PC-9 (cell line): Measurements from ENCODE around the gene PHLPP1.

Experiments used
- EZH2 ChIP-seq: fragments of 200-600 bp; sonication (generic); IDR thresholded peaks from 2 replicates; pipeline ENCODE4 v1.8.0; 2017; ENCODE audit warnings: antibody characterized with exemption, low read depth
- TF ChIP-seq, protein P1 (sequence below): fragments of 200-600 bp; sonication (generic); conservative IDR thresholded peaks from 2 replicates; pipeline ENCODE4 v1.6.1; 2017; ENCODE audit warnings: mixed run types, antibody characterized with exemption, mild to moderate bottlenecking, moderate library complexity

DNA sequence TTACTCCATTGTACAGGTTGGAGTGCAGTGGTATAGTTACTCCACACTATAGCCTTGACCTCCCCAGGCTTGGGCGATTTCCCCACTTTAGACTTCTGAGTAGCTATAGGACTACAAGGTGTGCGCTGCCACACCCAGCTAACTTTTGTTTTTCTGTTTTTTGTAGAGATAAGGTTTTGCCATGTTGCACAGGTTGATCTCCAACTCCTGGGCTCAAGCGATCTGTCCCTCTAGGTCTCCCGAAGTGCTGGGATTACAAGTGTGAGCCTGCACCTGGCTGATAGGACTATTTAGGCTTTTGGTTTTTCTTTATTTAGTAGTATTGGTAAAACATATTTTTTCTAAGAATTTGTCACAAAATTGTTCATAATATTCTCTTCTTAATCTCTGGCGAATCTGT is 121.7 kb downstream of the PHLPP1 start:
- TF ChIP-seq, protein P1, sequence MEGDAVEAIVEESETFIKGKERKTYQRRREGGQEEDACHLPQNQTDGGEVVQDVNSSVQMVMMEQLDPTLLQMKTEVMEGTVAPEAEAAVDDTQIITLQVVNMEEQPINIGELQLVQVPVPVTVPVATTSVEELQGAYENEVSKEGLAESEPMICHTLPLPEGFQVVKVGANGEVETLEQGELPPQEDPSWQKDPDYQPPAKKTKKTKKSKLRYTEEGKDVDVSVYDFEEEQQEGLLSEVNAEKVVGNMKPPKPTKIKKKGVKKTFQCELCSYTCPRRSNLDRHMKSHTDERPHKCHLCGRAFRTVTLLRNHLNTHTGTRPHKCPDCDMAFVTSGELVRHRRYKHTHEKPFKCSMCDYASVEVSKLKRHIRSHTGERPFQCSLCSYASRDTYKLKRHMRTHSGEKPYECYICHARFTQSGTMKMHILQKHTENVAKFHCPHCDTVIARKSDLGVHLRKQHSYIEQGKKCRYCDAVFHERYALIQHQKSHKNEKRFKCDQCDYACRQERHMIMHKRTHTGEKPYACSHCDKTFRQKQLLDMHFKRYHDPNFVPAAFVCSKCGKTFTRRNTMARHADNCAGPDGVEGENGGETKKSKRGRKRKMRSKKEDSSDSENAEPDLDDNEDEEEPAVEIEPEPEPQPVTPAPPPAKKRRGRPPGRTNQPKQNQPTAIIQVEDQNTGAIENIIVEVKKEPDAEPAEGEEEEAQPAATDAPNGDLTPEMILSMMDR = no peak
- no peak for TF ChIP-seq EZH2
